Measurements from ENCODE around the gene CHRNB1.
"Not testable (repeated sequence)": the region's sequence is repeated elsewhere in the genome, so short reads cannot be mapped to it uniquely, and the experiment has no call there.

Gene CHRNB1

GRCh38 chr17:7468804-7469389, 24.0 kb downstream of the CHRNB1 start:
- no peak for FAIRE-seq

- not testable (repeated sequence) for FAIRE-seq
These were observed 25.0 kb downstream of the CHRNB1 start for GRCh38 chr17:7469843-7470242.

GRCh38 chr17:7470457-7470973, 25.7 kb downstream of the CHRNB1 start:
- FAIRE-seq, result not testable (repeated sequence)

- no peak for FAIRE-seq
These were observed 26.9 kb downstream of the CHRNB1 start for GRCh38 chr17:7471729-7472128.

GRCh38 chr17:7474767-7475166, 29.9 kb downstream of the CHRNB1 start:
- FAIRE-seq, result not testable (repeated sequence)

GRCh38 chr17:7475764-7476422, 31.0 kb downstream of the CHRNB1 start:
- no peak for FAIRE-seq

- no peak for FAIRE-seq
These were observed 31.6 kb downstream of the CHRNB1 start for GRCh38 chr17:7476494-7476893.

- no peak for FAIRE-seq
These were observed 32.1 kb downstream of the CHRNB1 start for GRCh38 chr17:7476951-7477350.

GRCh38 chr17:7477392-7478275, 32.8 kb downstream of the CHRNB1 start:
- FAIRE-seq, result no peak

- FAIRE-seq, result no peak
These were observed 33.7 kb downstream of the CHRNB1 start for GRCh38 chr17:7478276-7479212.

GRCh38 chr17:7479213-7480088, 34.6 kb downstream of the CHRNB1 start, which contains the start of gene ZBTB4:
Gene ZBTB4 (minus strand): TSS chr17:7479631. CDS start chr17:7466801, 12,830 bp downstream.
- no peak for FAIRE-seq

GRCh38 chr17:7480089-7480384, 35.2 kb downstream of the CHRNB1 start:
- no peak for FAIRE-seq

- not testable (repeated sequence) for FAIRE-seq
These were observed 36.4 kb downstream of the CHRNB1 start, which contains the start of gene SLC35G6 for GRCh38 chr17:7481275-7481674. Gene SLC35G6 (plus strand): TSS chr17:7481446. CDS start chr17:7481517, 71 bp downstream.

- FAIRE-seq, result not testable (repeated sequence)
These were observed 37.2 kb downstream of the CHRNB1 start for GRCh38 chr17:7481842-7482741.

GRCh38 chr17:7482742-7483088, 37.9 kb downstream of the CHRNB1 start:
- FAIRE-seq, result not testable (repeated sequence)

GRCh38 chr17:7483255-7484066, 38.6 kb downstream of the CHRNB1 start:
- no peak for FAIRE-seq

GRCh38 chr17:7484067-7484918, 39.4 kb downstream of the CHRNB1 start, which contains the start of gene POLR2A:
Gene POLR2A (plus strand): TSS chr17:7484366.
- FAIRE-seq, result no peak

- no peak for FAIRE-seq
These were observed 40.1 kb downstream of the CHRNB1 start for GRCh38 chr17:7484919-7485377.

Measured in TTC549 (cell line).